HG02759 (cell line): ENCODE results near the gene PGS1.

Experiments
- ATAC-seq: cut with Tn5 transposase; IDR thresholded peaks from one replicate; pipeline ENCODE4 v1.9.1; 2021; ENCODE audit warnings: mild to moderate bottlenecking, moderate library complexity; ENCODE audit not compliant: unreplicated experiment

PGS1 gene

GRCh38 chr17:78406920-78407319 lies 28.5 kb downstream of the PGS1 start:
- ATAC-seq: no peak

GRCh38 chr17:78407387-78408000 lies 29.0 kb downstream of the PGS1 start:
- ATAC-seq: no peak

GRCh38 chr17:78408476-78409050 lies 30.1 kb downstream of the PGS1 start:
- no peak for ATAC-seq

GRCh38 chr17:78409191-78409928 lies 30.9 kb downstream of the PGS1 start:
- no peak for ATAC-seq

- no peak for ATAC-seq
Measured at GRCh38 chr17:78411241-78411857, 32.9 kb downstream of the PGS1 start.

- ATAC-seq: no peak
Measured at GRCh38 chr17:78412403-78412802, 34.0 kb downstream of the PGS1 start.

GRCh38 chr17:78414178-78415162 lies 36.0 kb downstream of the PGS1 start:
- no peak for ATAC-seq

GRCh38 chr17:78415821-78416711 lies 37.6 kb downstream of the PGS1 start:
- ATAC-seq: no peak

GRCh38 chr17:78416791-78417530 lies 38.5 kb downstream of the PGS1 start:
- no peak for ATAC-seq

GRCh38 chr17:78417531-78417909 lies 39.1 kb downstream of the PGS1 start:
- ATAC-seq: no peak

GRCh38 chr17:78418326-78419026 lies 40.0 kb downstream of the PGS1 start:
- no peak for ATAC-seq

GRCh38 chr17:78419970-78420815 lies 41.7 kb downstream of the PGS1 start:
- ATAC-seq: no peak

GRCh38 chr17:78421084-78421533 lies 42.7 kb downstream of the PGS1 start:
- no peak for ATAC-seq

GRCh38 chr17:78421534-78422266 lies 43.3 kb downstream of the PGS1 start:
- no peak for ATAC-seq

GRCh38 chr17:78422267-78422605 lies 43.8 kb downstream of the PGS1 start:
- no peak for ATAC-seq

GRCh38 chr17:78422872-78423588 lies 44.6 kb downstream of the PGS1 start:
- ATAC-seq: no peak
